Cardiac fibroblast (primary cell): Measurements from ENCODE around the gene TIMM10B.
A peak's percentile ranks its signal among the peaks of the same experiment; 100 is the strongest.
"Not testable (repeated sequence)": the region's sequence is repeated elsewhere in the genome, so short reads cannot be mapped to it uniquely, and the experiment has no call there.

Source experiments
- DNase-seq, 2 donors: peaks; one replicate each; pipeline versions ENCODE4 v3.0.0 to v3.0.0-alpha.2; 2010; ENCODE audit warnings: low read depth in 2 of 2
- H3K4me3 ChIP-seq, 2 donors: replicated peaks in 1 of 2; 1 replicate in 1 of 2; 2 replicates in 1 of 2; pipeline ENCODE4 v1.5.1; 2011; ENCODE audit warnings: low read depth in 2 of 2, low read length in 2 of 2, mild to moderate bottlenecking in 2 of 2, moderate library complexity in 1 of 2
- TF ChIP-seq, protein P1 (sequence below): IDR thresholded peaks from one replicate; pipeline ENCODE4 v1.5.1; 2011; ENCODE audit warnings: low read depth, mild to moderate bottlenecking, low read length, inconsistent platforms

The TIMM10B gene

DNA sequence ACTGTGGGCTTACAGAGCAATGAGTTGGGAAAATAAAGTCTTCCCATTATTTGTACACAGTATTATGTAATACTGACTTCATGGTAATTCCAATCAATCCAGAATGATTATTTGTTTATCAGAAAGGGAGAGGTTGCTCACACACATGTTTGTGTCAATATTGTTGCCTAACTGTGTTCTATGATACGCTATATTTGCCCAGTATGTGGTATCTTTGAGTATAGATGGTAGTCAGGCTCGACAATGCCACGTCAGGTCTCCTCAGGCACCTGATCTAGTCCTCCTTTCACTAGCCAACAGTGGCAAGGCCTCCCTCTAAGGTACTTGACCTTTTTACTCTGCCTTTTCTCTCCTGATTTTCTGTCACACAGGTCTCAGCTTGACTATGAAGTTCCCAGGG lies 21.1 kb downstream of the TIMM10B start:
- no peak overlapping the region for H3K4me3 ChIP-seq
- TF ChIP-seq, protein P1, sequence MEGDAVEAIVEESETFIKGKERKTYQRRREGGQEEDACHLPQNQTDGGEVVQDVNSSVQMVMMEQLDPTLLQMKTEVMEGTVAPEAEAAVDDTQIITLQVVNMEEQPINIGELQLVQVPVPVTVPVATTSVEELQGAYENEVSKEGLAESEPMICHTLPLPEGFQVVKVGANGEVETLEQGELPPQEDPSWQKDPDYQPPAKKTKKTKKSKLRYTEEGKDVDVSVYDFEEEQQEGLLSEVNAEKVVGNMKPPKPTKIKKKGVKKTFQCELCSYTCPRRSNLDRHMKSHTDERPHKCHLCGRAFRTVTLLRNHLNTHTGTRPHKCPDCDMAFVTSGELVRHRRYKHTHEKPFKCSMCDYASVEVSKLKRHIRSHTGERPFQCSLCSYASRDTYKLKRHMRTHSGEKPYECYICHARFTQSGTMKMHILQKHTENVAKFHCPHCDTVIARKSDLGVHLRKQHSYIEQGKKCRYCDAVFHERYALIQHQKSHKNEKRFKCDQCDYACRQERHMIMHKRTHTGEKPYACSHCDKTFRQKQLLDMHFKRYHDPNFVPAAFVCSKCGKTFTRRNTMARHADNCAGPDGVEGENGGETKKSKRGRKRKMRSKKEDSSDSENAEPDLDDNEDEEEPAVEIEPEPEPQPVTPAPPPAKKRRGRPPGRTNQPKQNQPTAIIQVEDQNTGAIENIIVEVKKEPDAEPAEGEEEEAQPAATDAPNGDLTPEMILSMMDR = no peak
- no peak for DNase-seq

DNA sequence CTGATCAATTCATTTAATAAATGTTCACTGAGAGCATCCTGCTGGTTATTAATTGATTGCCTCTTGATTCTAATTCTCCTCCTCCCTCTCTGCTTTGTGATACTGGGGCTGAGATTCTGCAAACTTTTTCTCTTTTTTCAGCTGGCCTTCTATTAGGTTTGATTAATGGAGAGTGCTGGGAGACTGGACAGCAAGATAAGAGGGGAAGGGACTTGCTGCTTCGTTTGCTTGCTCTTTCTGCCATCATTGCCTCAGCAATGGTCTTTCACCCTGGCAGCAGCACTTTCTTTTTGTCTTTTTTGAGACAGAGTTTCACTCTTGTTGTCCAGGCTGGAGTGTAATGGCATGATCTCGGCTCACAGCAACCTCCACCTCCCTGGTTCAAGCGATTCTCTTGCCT lies 22.9 kb downstream of the TIMM10B start:
- DNase-seq = no peak
- no peak overlapping the region for H3K4me3 ChIP-seq
- TF ChIP-seq, protein P1 = no peak

DNA sequence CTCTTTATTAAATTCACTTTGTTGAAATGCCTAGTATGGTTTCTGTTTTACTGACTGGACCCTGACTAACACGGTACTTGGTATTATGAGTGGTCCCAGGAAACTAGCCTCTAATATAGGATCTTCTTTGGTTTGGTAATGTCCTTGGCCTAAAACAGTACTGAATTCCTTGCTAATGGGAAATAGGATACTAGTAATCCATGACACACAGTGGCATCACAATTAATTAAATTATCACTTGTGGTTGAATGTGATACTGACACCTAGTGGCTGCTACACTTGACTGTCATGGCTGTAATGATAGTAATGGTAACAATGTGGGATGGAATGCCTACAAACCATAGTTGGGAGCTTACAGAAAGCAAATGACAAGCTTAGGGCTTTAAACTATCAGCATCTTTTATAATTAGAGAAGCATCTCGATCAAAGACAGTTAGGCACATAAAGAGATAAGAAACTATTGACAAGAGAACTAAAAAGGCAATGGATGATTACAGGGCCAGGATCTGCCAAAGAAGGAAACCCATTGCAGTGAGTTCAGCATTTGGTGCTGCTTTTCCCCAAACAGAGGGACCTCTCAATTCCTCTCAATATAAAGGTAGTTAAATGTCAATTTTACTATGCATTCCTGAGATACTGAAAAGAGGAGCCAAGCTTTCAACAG lies 24.4 kb downstream of the TIMM10B start:
- TF ChIP-seq, protein P1 = peak; percentile 57
- H3K4me3 ChIP-seq = no peak overlapping the region
- peak; percentile 72 to 81 for DNase-seq

DNA sequence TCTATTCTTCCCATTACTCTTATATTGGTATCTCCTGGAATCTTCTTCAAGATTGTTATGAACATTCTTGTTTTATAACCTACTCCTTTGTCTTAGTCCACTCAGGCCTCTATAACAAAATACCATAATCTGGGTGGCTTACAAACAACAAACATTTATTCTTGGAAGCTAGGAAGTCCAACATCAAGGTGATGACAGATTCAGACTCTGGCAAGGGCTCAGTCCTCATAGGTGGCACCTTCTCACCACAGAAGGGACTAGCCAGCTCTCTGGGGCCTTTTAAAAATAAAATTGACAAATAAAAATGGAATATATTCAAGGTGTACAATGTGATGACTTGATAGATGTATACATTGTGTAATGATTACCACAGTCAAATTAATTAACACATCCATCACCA lies 35.6 kb downstream of the TIMM10B start:
- DNase-seq = no peak
- no peak overlapping the region for H3K4me3 ChIP-seq
- TF ChIP-seq, protein P1 = no peak

DNA sequence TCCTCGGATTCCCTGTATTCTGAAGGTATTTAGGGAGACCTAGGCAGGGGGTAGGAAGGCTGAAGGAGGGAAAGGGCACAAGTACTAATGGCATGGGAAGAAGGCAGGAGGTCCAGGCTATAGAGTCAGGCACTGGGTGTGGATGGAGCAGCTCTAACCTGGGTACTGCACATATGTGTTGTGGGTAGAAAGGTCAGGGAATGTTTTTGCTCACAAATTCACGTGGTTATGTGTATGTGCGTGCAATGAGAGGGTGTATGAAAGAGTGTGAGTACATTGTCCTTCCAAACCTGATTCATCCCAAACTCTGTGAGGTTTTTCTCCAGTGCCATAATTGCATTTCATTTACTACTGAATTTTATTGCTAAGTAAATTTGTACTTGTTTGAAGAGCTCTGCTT lies 39.0 kb downstream of the TIMM10B start:
- TF ChIP-seq, protein P1 = no peak
- DNase-seq = no peak

DNA sequence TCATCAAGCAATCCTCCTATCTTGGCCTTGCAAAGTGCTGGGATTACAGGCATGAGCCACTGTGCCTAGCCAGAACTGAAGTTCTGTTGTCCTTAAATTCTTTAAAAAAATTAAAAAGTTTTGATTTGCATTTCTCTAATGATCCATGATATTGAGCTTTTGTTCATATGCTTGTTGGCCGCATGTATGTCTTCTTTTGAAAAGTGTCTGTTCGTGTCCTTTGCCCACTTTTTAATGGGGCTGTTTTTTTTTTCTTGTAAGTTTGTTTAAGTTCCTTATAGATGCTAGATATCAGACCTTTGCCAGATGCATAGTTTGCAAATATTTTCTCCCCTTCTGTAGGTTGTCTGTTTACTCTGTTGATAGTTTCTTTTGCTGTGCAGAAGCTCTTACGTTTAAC lies 40.6 kb downstream of the TIMM10B start:
- not testable (repeated sequence) for H3K4me3 ChIP-seq, DNase-seq

More for the DNA sequence above, 39.0 kb downstream of the TIMM10B start:
- H3K4me3 ChIP-seq = no peak overlapping the region

DNA sequence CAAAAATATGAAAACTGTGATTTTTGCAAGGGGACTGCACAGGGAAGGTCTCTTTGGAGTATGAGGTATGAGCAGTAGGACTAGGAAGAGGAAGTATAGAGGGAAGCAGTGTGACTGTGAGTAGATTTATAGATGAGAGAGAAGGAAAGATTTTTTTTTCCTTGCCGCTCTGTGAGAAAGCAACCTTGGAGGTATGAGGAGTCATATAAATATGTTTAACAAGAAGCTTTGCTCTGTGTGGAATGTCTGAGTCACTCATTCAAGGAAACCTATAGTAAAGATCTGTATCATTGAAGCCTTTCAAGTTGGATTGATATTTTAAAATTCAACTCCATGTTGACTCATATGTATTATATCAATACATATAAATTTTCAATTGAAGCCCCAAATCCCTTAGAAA lies 42.0 kb downstream of the TIMM10B start:
- no peak overlapping the region for H3K4me3 ChIP-seq
- peak in 1 of 2 donors; percentile 69 for DNase-seq

More for the DNA sequence above, 42.0 kb downstream of the TIMM10B start:
- TF ChIP-seq, protein P1 = no peak
